HG03521 (cell line): ENCODE data around the gene SPRED2.

Experiments
- ATAC-seq: cut with Tn5 transposase; IDR thresholded peaks from one replicate; pipeline ENCODE4 v1.9.1; 2021; ENCODE audit warnings: mild to moderate bottlenecking, moderate library complexity; ENCODE audit not compliant: unreplicated experiment

SPRED2 gene

GRCh38 chr2:65369980-65370379, 62.4 kb downstream of the SPRED2 start:
- no peak for ATAC-seq

- ATAC-seq = no peak
Measured at GRCh38 chr2:65369574-65369973, 62.8 kb downstream of the SPRED2 start.

- ATAC-seq = no peak
Measured at GRCh38 chr2:65368468-65368867, 63.9 kb downstream of the SPRED2 start.

- no peak for ATAC-seq
Measured at GRCh38 chr2:65367524-65367923, 64.9 kb downstream of the SPRED2 start.

- peak; percentile 63 for ATAC-seq
Measured at GRCh38 chr2:65366595-65367125, 65.7 kb downstream of the SPRED2 start.

- no peak for ATAC-seq
Measured at GRCh38 chr2:65364986-65365733, 67.2 kb downstream of the SPRED2 start.

GRCh38 chr2:65363879-65364666, 68.3 kb downstream of the SPRED2 start:
- ATAC-seq = no peak

GRCh38 chr2:65361623-65362022, 70.8 kb downstream of the SPRED2 start:
- no peak for ATAC-seq

GRCh38 chr2:65360441-65360840, 72.0 kb downstream of the SPRED2 start:
- ATAC-seq = no peak

GRCh38 chr2:65358678-65359400, 73.6 kb downstream of the SPRED2 start:
- ATAC-seq = no peak

- peak; percentile 81 for ATAC-seq
Measured at GRCh38 chr2:65357959-65358294, 74.5 kb downstream of the SPRED2 start.

- ATAC-seq = peak; percentile 33
Measured at GRCh38 chr2:65357095-65357958, 75.1 kb downstream of the SPRED2 start.

GRCh38 chr2:65355186-65355831, 77.1 kb downstream of the SPRED2 start:
- ATAC-seq = no peak

- ATAC-seq = no peak
Measured at GRCh38 chr2:65354773-65355172, 77.6 kb downstream of the SPRED2 start.

GRCh38 chr2:65353927-65354326, 78.5 kb downstream of the SPRED2 start:
- ATAC-seq = no peak

- ATAC-seq = no peak
Measured at GRCh38 chr2:65353046-65353445, 79.4 kb downstream of the SPRED2 start.

GRCh38 chr2:65351948-65352595, 80.3 kb downstream of the SPRED2 start:
- no peak for ATAC-seq

GRCh38 chr2:65351234-65351947, 81.0 kb downstream of the SPRED2 start:
- ATAC-seq = no peak

GRCh38 chr2:65350651-65351056, 81.7 kb downstream of the SPRED2 start:
- ATAC-seq = peak; percentile 70
